ENCODE data around the gene SSTR1.
"Not testable (repeated sequence)": the region's sequence is repeated elsewhere in the genome, so short reads cannot be mapped to it uniquely, and the experiment has no call there.

Gene SSTR1, protein sequence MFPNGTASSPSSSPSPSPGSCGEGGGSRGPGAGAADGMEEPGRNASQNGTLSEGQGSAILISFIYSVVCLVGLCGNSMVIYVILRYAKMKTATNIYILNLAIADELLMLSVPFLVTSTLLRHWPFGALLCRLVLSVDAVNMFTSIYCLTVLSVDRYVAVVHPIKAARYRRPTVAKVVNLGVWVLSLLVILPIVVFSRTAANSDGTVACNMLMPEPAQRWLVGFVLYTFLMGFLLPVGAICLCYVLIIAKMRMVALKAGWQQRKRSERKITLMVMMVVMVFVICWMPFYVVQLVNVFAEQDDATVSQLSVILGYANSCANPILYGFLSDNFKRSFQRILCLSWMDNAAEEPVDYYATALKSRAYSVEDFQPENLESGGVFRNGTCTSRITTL

GRCh38 chr14:38207736-38208617 is at the start of gene SSTR1:
Gene SSTR1, plus strand, starts transcription at chr14:38207904. Its CDS starts 1,486 bp downstream, at chr14:38209390.
- DNase-seq (ENCODE audit: low read depth in 3 of 3) = no peak

GRCh38 chr14:38158468-38158867 is 49.2 kb upstream of the SSTR1 start:
- no peak for DNase-seq (ENCODE audit: low read depth in 3 of 3)

DNA sequence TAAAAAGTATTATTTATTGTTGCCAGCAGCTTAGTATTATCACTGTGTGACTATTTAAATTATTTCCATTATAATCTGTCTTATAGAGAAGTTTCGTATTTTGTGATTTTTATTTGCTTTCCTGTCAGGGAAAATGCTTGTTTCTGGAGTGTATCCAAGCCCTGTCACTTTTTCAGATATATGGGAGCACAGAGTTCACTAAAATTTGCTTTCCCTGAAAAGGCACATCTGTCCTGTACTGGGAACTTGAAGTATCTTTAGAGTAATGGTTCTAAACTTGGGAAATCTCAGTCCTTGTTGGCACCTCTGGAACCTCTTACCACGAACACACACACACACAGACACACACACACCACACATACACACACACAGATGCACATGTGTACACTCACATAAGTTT is 39.3 kb upstream of the SSTR1 start:
- no peak for DNase-seq (ENCODE audit: low read depth in 3 of 3)

DNA sequence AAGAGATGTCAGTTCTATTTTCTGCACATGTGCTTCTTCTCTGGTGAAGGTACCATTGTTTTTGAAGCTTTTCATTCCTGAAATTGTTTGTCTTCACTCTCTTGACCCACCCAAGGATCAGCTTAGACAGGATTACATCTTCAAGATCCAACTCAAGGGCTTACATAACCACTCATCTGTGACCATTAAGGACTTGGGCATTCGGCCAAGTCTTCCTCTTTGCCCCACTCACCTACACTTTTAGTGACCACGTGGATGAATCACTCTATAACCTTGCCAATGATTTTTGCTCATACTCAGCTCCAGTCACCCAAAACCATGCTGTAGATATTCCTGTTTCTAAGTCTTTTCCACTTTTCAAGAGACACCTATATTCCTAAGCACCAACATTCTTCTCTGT is 36.5 kb upstream of the SSTR1 start:
- no peak for DNase-seq (ENCODE audit: low read depth in 3 of 3)

- DNase-seq (ENCODE audit: low read depth in 3 of 3) = no peak
Measured at GRCh38 chr14:38174711-38175110, 33.0 kb upstream of the SSTR1 start.

DNA sequence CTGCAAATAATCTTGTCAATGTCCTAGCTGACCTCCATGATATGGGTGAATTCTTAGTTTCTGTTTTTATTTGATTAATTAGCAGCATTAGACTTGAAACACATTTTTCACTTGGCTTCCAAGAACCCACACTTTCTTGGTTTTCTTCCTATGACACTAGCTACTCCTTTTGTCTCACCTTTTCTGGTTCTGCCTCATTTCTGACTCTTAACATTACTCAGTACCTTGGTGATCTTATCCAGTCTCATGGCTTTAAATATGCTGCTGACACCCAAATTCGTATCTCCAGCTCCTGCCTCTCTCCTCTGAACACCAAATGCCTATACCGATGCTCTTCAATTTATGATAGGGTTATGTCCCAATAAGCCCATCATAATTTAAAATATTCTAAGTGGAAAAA is 32.0 kb upstream of the SSTR1 start:
- DNase-seq (ENCODE audit: low read depth in 3 of 3) = no peak

GRCh38 chr14:38176379-38176778 is 31.3 kb upstream of the SSTR1 start:
- no peak for DNase-seq (ENCODE audit: low read depth in 3 of 3)

DNA sequence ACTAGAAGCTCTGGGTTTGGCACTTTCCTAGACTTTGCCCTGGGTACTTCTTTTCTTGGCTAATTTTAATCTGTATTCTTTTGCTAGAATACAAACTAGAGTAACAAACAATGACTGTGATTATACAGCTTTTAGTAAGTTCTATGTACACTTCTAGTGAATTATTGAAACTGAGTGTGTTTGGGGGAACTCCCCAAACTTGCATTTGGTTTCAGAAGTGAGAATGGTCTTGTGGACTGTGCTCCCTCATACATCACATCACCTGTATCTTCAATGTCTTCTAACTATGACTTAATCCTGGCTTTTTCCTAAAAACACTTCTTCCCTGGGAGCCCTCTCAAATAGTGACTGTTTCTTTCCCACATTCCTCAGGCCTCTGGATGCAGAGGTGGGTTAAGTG is 23.6 kb upstream of the SSTR1 start:
- no peak for DNase-seq (ENCODE audit: low read depth in 3 of 3)

GRCh38 chr14:38185671-38186070 is 22.0 kb upstream of the SSTR1 start:
- no peak for DNase-seq (ENCODE audit: low read depth in 3 of 3)

DNA sequence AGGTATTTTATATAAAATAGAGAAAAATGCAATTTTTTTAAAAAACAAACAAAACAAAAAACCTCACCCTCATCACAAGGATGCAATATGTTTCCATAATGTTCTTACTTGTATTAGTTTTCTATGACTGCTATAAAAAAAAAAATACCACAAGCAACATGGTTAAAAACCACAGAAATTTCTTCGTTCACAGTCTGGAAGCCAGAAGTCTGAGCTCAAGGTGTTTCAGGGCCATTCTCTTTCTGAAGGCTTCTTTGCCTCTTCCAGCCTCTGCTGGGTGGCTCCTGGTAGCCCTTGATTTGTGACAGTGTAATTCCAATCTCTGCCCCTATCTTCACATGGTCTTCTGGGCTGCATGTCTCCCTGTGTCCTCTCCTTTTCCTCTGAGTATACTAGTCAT is 21.5 kb upstream of the SSTR1 start:
- DNase-seq (ENCODE audit: low read depth in 3 of 3) = no peak

- no peak for DNase-seq (ENCODE audit: low read depth in 3 of 3)
Measured at GRCh38 chr14:38187528-38187927, 20.2 kb upstream of the SSTR1 start.

DNA sequence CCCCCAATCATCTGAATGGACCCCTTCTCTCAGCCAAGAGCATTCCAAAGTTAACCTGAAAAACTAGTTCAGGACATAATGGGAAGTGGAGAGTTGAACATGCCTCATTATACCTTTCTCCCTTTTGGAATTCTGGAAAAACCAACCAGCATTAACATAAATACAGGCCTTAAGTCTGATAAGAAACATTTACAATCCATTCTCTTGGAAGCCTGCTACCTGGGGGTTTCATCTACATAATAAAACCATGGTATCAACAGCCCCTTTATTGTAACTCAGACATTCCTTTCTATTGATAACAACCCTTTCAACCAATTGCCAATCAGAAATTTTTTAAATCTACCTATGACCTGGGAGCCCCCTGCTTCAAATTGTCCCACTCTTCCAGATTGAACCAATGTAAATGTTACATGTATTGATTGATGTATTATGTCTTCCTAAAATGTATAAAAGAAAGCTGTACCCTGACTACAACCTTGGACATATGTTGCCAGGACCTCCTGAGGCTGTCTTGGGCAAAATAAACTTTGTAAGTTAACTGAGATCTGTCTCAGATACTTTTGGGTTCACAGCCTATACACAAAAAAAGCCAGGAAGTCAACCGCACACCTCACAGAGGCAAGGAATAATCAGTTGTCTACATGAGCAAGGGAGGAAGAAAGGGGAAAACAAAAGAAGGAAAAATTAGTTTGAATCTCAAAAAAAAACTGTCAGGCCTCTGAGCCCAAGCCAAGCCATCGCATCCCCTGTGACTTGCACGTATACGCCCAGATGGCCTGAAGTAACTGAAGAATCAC is 17.6 kb upstream of the SSTR1 start:
- DNase-seq (ENCODE audit: low read depth in 3 of 3) = no peak

DNA sequence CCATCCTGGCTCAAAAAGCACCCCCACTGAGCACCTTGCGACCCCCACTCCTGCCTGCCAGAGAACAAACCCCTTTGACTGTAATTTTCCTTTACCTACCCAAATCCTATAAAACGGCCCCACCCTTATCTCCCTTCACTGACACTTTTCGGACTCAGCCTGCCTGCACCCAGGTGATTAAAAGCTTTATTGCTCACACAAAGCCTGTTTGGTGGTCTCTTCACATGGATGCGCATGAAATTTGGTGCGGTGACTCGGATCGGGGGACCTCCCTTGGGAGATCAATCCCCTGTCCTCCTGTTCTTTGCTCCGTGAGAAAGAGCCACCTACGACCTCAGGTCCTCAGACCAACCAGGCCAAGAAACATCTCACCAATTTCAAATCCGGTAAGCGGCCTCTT is 16.9 kb upstream of the SSTR1 start:
- not testable (repeated sequence) for DNase-seq (ENCODE audit: low read depth in 3 of 3)

GRCh38 chr14:38191491-38191890 is 16.2 kb upstream of the SSTR1 start:
- DNase-seq (ENCODE audit: low read depth in 3 of 3) = not testable (repeated sequence)

DNA sequence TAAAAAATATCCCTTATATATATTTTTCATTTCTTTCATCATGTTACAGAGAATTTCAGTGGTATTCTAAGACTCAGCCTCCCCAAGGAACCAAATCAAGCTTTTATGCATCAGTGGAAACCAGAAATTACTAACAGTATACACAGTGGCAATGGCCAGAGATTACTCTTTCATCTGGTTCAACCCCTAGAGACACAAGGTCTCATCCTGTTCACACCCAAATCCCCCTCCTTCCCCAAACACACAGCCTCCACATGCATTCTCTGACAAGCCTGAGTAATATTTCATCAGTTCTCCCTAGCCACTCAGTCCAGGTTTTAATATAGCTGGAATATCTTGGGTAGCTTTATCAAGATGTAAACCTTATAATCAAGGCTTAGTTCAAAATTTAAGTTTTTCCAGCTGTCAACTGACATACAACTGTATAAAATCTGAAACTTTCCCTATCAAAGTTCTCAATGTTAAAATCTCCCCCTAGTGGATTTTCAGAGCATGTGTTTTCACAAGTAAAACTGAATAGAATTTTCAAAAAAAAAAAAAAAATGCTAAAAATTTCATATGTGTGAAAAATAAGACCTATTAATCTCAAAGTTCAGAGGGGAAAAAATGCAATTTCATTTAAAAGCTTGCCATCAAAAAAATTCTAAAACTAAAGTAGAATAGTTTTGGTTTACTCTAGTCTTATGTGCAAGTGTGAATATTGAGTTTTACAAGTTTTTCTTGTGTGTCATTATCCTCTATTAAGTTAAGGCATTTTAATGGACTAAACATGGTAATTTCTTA is 10.5 kb upstream of the SSTR1 start:
- no peak for DNase-seq (ENCODE audit: low read depth in 3 of 3)

DNA sequence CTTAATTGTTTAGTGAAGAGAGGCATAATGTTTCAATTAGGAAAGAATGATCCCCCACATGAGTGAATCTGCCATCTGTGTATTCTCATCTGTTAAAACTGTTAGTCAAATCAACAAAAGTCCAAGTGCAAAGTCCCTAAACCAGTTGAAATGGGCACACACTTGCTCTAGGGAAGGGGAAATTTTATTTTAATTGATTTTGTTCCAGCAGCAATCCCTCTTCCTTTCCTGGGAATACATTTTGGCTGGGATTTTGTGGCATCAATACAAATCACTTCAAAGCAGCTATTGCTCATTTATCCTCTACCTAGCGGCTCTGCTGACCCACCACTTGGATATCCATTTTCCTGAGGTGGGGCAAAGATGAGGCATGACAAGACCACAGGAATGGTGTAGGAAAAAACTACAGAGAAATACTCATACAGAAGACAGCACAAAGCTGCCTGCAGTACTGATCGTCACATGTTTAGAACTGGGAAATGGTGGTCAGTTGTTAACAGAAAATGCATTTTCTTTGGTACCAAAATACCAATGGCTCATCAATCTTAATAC is 9.8 kb upstream of the SSTR1 start:
- no peak for DNase-seq (ENCODE audit: low read depth in 3 of 3)

- DNase-seq (ENCODE audit: low read depth in 3 of 3) = no peak
Measured at GRCh38 chr14:38198425-38198824, 9.3 kb upstream of the SSTR1 start.

DNA sequence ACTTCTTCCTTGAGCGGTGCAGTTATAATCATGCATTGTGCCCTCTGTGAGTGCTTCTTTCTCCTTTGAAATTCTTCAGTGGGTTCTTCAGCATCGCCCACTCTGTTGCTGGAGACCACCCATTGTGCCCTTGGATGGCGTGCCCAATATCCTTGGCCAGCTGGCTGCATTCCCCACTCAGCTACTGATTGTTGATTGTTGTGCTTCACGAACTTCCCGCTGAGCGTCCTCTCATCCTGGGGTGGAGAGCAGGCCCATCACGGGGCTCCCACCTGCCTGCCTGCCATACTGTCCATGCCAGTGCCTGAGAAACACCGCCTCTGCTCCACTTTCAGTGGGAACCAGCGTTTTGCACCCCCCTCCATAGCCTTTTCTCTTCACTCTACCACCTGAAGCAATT is 8.6 kb upstream of the SSTR1 start:
- no peak for DNase-seq (ENCODE audit: low read depth in 3 of 3)

- DNase-seq (ENCODE audit: low read depth in 3 of 3) = no peak
Measured at GRCh38 chr14:38199739-38200138, 8.0 kb upstream of the SSTR1 start.

DNA sequence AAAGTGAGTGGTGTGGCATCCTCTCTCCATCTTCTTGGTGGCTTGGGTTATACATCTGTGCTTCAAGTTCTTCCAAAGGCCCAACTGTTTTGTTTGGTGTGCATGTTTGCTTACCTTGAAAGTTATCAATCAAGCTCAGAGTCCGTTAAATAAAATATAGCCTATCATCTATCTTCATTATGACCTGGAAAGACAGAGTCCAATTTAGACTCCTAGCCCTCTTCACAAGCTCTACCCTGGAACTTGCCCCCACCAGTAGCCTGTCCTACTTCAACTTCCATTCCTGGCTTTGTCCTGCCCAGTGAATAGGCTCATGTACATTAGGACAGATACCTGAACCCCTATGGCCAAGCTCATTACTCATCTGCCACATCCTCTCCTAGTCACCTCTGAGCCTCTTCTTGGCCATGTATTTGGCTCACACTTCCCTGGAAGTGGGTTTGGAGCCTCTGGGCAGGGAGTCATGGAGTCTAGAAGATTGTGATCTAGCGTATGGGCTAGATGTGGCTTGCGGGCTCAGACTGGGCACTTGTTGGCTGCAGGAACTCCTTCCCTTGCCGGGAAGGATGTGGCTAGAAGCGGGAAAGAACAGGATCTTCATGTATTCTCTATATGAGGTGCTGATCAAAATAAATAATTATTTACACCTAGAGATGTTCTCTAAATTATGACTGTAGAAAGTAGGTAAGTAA is 6.4 kb upstream of the SSTR1 start:
- no peak for DNase-seq (ENCODE audit: low read depth in 3 of 3)
